Activated CD8-positive, alpha-beta T cell treated with anti-CD3 and anti-CD28 coated beads for 36 hours (primary cell): ENCODE measurements around the gene FBXO31. TPM values are rescaled to one million over a fixed set of nuclear protein-coding genes. Genes with fewer than 3 reads are reported as not detected.

Experiments
- ATAC-seq: fragments of 200-7000 bp; cut with Tn5 transposase; one replicate; pipeline ENCODE4 v1.10.0; 2021; ENCODE audit warnings: mild to moderate bottlenecking, moderate library complexity
- CTCF ChIA-PET: fragments of 350-600 bp; sonication (Branson Sonifier 250); formaldehyde crosslinking; loops from one replicate; lab custom pipeline; 2021; ENCODE audit warnings: antibody characterized with exemption; lab: Charles Lee
- POLR2A ChIA-PET: fragments of 350-600 bp; sonication (Branson Sonifier 250); formaldehyde crosslinking; loops from one replicate; lab custom pipeline; 2021; ENCODE audit warnings: antibody characterized with exemption; lab: Charles Lee
- DNase-seq: peaks from one replicate; pipeline ENCODE4 v3.0.0-alpha.2; 2020
- H3K27ac Mint-ChIP-seq: one replicate; pipeline ENCODE4 v1.8.0; 2021; ENCODE audit warnings: mild to moderate bottlenecking, mixed read lengths
- H3K27me3 Mint-ChIP-seq: one replicate; pipeline ENCODE4 v1.8.0; 2021; ENCODE audit warnings: mixed read lengths
- H3K36me3 Mint-ChIP-seq: one replicate; pipeline ENCODE4 v1.8.0; 2021; ENCODE audit warnings: low read depth, mixed read lengths
- H3K4me1 Mint-ChIP-seq: one replicate; pipeline ENCODE4 v1.8.0; 2021; ENCODE audit warnings: low read depth, mixed read lengths
- H3K4me3 Mint-ChIP-seq: one replicate; pipeline ENCODE4 v1.8.0; 2021; ENCODE audit warnings: mild to moderate bottlenecking, moderate library complexity, mixed read lengths
- H3K9me3 Mint-ChIP-seq: one replicate; pipeline ENCODE4 v1.8.0; 2021; ENCODE audit warnings: mixed read lengths
- CTCF ChIP-seq: fragments of 200-600 bp; IDR thresholded peaks from one replicate; pipeline ENCODE4 v1.8.0; 2022; ENCODE audit warnings: antibody characterized with exemption, mild to moderate bottlenecking
- intact Hi-C: fragments of 100-400 bp; cut with micrococcal nuclease; formaldehyde crosslinking; loops from one replicate; pipeline ENCODE4 v1.10.0; 2022
- total RNA-seq, 2 experiments: library from RNA; stranded (reverse); gene quantifications; one replicate each; pipeline ENCODE4 v1.2.3, GENCODE V29; 2021

FBXO31 gene
- total RNA-seq, 2 experiments from 2014 or later: 32.0 to 32.7 TPM

- TF ChIP-seq CTCF: no peak
- ChIA-PET CTCF (interaction anchor here (1.0 kb wide), 1 partner anchor 173 kb away, joined by 3 read pairs; no protein-coding TSS in a partner anchor), POLR2A (interaction anchor here (0.6 to 1.5 kb wide), 2 partner anchors 45 to 814 kb away, joined by 3 read pairs; partner anchors contain the start of gene C16orf95)
- peaks cover 23% of the 10 kb centered on the region for H3K36me3 Mint-ChIP-seq
- peaks cover 17% of the 10 kb centered on the region for H3K4me1 Mint-ChIP-seq
- H3K4me3 Mint-ChIP-seq: no peak overlapping the region
- H3K9me3 Mint-ChIP-seq: no peaks in the 10 kb centered on the region
- H3K27ac Mint-ChIP-seq: no peak overlapping the region
- intact Hi-C loops: no loop called here
- no peak for DNase-seq
- no peaks in the 10 kb centered on the region for H3K27me3 Mint-ChIP-seq
- no peak for ATAC-seq
Measured at GRCh38 chr16:87361916-87362619, 21.5 kb downstream of the FBXO31 start.

- no peak for TF ChIP-seq CTCF
- Mint-ChIP-seq H3K27ac (no peak overlapping the region), H3K9me3 (no peaks in the 10 kb centered on the region), H3K27me3 (no peaks in the 10 kb centered on the region), H3K36me3 (peaks cover 20% of the 10 kb centered on the region), H3K4me1 (peaks cover 12% of the 10 kb centered on the region), H3K4me3 (no peak overlapping the region)
- intact Hi-C loops: no loop called here
- ChIA-PET CTCF (interaction anchor here (1.0 kb wide), 1 partner anchor 172 kb away, joined by 3 read pairs; no protein-coding TSS in a partner anchor), POLR2A (interaction anchor here (0.6 to 1.0 kb wide), 2 partner anchors 14 to 816 kb away, joined by 3 read pairs; no protein-coding TSS in a partner anchor)
- ATAC-seq: no peak
- DNase-seq: no peak
Measured at GRCh38 chr16:87360862-87361610, 22.5 kb downstream of the FBXO31 start.

- H3K4me3 Mint-ChIP-seq: no peak overlapping the region
Measured at GRCh38 chr16:87359121-87359520, 24.5 kb downstream of the FBXO31 start.

GRCh38 chr16:87358696-87359095 is 24.9 kb downstream of the FBXO31 start:
- ATAC-seq: no peak
- POLR2A ChIA-PET: interaction anchor here (0.6 to 1.6 kb wide), 3 partner anchors 24 to 1090 kb away, joined by 3 to 4 read pairs (median 3); no protein-coding TSS in a partner anchor
- peaks cover 20% of the 10 kb centered on the region for H3K36me3 Mint-ChIP-seq
- TF ChIP-seq CTCF: no peak
- no peaks in the 10 kb centered on the region for H3K27me3 Mint-ChIP-seq
- DNase-seq: no peak
- CTCF ChIA-PET: no interaction called here
- intact Hi-C loops: no loop called here
- no peak overlapping the region for H3K27ac Mint-ChIP-seq
- H3K4me1 Mint-ChIP-seq: no peaks in the 10 kb centered on the region
- no peaks in the 10 kb centered on the region for H3K9me3 Mint-ChIP-seq
- no peak overlapping the region for H3K4me3 Mint-ChIP-seq

More at GRCh38 chr16:87359121-87359520, 24.5 kb downstream of the FBXO31 start:
- TF ChIP-seq CTCF: no peak
- ATAC-seq: no peak
- CTCF ChIA-PET: interaction anchor here (0.7 kb wide), 1 partner anchor 42 kb away, joined by 3 read pairs; the partner anchor contains the start of gene C16orf95
- DNase-seq: no peak
- Mint-ChIP-seq H3K27me3 (no peaks in the 10 kb centered on the region), H3K27ac (no peak overlapping the region), H3K36me3 (peaks cover 20% of the 10 kb centered on the region), H3K4me1 (peaks cover 2% of the 10 kb centered on the region), H3K9me3 (no peaks in the 10 kb centered on the region)
- POLR2A ChIA-PET: interaction anchor here (0.6 to 1.6 kb wide), 2 partner anchors 42 to 1090 kb away, joined by 3 to 4 read pairs; no protein-coding TSS in a partner anchor
- intact Hi-C loops: no loop called here
